ENCODE measurements around the gene NOMO2.
"Not testable (repeated sequence)": the region's sequence is repeated elsewhere in the genome, so short reads cannot be mapped to it uniquely, and the experiment has no call there.

Gene NOMO2

DNA sequence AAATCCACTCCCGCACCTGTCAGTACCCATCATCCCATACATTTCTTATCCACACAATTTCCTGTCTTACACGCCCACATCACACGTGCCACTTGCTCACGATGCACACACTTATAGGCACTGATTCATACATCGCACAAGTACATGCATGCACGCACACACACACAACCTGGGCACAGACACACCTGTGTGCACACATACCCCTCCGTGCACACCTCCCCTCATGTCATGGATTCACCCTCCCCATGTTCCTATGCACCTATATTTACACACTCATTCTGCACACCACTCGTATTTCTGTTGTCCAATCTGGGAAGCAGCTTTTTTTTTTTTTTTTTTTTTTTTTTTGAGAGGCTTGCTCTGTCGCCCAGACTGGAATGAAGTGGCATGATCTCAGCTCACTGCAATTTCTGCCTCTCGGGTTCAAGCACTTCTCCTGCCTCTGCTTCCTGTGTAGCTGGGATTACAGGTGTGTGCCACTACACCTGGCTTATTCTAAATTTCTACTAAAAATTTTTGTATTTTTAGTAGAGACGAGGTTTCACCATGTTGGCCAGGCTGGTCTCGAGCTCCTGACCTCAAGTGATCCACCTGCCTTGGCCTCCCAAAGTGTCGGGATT, 13.5 kb upstream of the NOMO2 start:
- not testable (repeated sequence) for H3K27me3 ChIP-seq (ENCODE audit: control insufficient read depth, insufficient read depth, low read length); H3K4me2 ChIP-seq (ENCODE audit: low read length); H3K4me1 ChIP-seq; H2AFZ ChIP-seq; H3K4me3 ChIP-seq (ENCODE audit: low read depth, low read length); H3K9me3 ChIP-seq (ENCODE audit: control insufficient read depth, low read length); H3K79me2 ChIP-seq; H3K9ac ChIP-seq; H3K36me3 ChIP-seq (ENCODE audit: control insufficient read depth, insufficient read depth, low read length); H3K27ac ChIP-seq

DNA sequence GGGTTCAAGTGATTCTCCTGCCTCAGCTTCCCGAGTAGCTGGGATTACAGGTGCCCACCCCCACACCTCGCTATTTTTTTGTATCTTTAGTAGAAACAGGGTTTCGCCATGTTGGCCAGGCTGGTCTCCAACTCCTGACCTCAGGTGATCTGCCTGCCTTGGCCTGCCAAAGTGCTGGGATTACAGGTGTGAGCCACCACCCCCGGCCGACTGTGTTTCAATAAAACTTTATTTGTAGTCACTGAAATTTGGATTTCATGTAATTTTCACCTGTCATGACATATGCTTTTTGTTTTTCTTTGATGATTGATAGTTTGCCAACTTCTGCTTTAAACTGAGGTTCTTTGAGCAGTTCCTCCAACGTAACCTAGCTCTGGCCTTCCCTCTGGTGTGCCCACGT, 12.0 kb upstream of the NOMO2 start:
- H3K4me3 ChIP-seq (ENCODE audit: low read depth, low read length); H3K79me2 ChIP-seq: not testable (repeated sequence)

DNA sequence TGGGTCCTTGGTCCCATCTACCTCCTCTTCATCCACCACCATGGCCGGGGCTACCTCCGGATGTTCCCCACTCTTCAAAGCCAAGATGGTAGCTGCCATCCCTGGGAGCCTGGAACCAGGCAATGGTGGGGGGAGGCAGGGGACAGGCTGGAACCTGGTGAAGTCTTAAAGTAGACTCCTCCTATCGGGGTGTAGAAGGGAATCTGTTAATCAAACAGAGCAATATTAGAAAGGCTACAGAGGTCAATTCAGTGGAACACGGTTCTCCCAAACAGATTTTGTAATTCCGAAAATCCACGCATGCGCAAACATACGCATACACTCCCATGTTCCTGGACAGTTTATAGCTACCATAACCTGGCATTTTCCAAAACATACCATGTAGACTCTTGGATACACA, 11.1 kb upstream of the NOMO2 start:
- H3K79me2 ChIP-seq; H3K9me3 ChIP-seq (ENCODE audit: control insufficient read depth, low read length); H3K36me3 ChIP-seq (ENCODE audit: control insufficient read depth, insufficient read depth, low read length); H2AFZ ChIP-seq; H3K4me2 ChIP-seq (ENCODE audit: low read length); H3K27ac ChIP-seq; H3K4me1 ChIP-seq; H3K9ac ChIP-seq; H3K4me3 ChIP-seq (ENCODE audit: low read depth, low read length); H3K27me3 ChIP-seq (ENCODE audit: control insufficient read depth, insufficient read depth, low read length): not testable (repeated sequence)

More for the DNA sequence above, 12.0 kb upstream of the NOMO2 start:
- H3K27ac ChIP-seq; H3K27me3 ChIP-seq (ENCODE audit: control insufficient read depth, insufficient read depth, low read length); H3K4me1 ChIP-seq; H3K4me2 ChIP-seq (ENCODE audit: low read length); H3K36me3 ChIP-seq (ENCODE audit: control insufficient read depth, insufficient read depth, low read length); H2AFZ ChIP-seq; H3K9ac ChIP-seq; H3K9me3 ChIP-seq (ENCODE audit: control insufficient read depth, low read length): not testable (repeated sequence)

DNA sequence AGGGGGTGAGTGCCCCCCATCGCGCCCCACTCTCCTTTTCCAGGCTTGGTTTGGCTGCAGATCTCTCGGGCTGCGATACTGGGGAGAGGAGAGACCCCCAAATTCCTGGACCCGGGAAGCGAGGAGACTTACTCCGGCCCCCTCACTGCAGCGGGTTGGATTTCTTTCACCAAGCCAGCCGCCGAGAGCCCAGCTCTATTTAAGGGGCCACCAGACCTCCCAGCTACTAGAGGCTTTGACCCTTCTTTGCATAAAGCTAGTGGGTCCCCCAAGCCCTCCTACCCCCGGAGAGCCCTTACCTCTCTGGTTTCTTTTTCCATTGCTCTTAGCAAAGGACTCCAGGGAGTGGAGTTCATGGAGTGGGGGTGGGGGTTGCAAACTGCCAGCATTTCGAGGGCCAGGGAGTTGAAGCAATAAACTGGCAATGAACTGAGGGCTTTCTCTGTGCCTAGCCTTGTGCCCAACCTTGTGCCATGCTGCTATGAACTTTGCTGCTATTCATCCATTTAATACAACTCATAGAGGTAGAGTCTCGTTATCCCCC, 9.5 kb upstream of the NOMO2 start:
- not testable (repeated sequence) for H3K27me3 ChIP-seq (ENCODE audit: control insufficient read depth, insufficient read depth, low read length); H3K79me2 ChIP-seq; H3K9me3 ChIP-seq (ENCODE audit: control insufficient read depth, low read length); H3K4me3 ChIP-seq (ENCODE audit: low read depth, low read length); H3K36me3 ChIP-seq (ENCODE audit: control insufficient read depth, insufficient read depth, low read length); H3K9ac ChIP-seq; H3K27ac ChIP-seq; H3K4me1 ChIP-seq; H3K4me2 ChIP-seq (ENCODE audit: low read length)
- H2AFZ ChIP-seq = peak overlapping the region; percentile 74

DNA sequence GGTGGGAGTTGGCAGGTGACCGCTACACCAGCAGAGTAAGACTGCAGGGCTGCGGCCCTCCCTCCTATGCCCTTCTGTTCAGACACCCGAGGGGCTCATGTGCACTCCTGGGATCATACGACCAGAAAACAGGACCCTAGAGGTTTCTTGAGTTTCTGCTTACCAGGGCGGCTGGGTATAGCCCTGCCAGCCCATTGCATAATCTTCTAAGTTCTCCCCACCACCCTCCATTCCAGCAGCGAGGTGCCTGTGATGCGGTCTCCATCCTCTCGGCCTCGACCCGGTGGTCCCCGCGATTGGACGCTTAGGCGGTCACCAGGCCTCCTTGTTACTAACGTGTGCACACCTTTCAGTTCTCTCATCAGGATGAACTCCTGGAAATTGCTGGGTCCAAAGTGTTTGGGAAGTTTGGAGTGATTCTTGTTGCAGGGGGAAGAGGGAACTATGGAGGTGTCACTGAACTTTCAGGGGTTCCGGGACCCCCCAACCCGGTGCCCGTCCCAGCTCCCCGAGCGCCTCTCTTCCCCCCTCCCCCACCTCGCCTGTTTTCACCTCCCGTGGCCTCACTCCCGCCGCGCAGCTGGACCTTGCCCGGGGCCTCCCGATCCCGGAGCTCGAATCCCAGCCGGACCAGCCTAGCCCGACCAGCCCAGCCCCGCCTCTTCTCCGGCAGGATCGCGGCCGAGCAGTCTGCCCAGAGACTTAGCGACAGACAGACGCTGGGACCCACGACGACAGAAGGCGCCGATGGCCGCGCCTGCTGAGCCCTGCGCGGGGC, 8.8 kb upstream of the NOMO2 start:
- not testable (repeated sequence) for H3K27ac ChIP-seq; H3K9me3 ChIP-seq (ENCODE audit: control insufficient read depth, low read length); H3K4me1 ChIP-seq; H3K79me2 ChIP-seq; H3K4me2 ChIP-seq (ENCODE audit: low read length); H3K9ac ChIP-seq; H3K4me3 ChIP-seq (ENCODE audit: low read depth, low read length); H3K36me3 ChIP-seq (ENCODE audit: control insufficient read depth, insufficient read depth, low read length); H3K27me3 ChIP-seq (ENCODE audit: control insufficient read depth, insufficient read depth, low read length)
- H2AFZ ChIP-seq = peak overlapping the region; percentile 78

DNA sequence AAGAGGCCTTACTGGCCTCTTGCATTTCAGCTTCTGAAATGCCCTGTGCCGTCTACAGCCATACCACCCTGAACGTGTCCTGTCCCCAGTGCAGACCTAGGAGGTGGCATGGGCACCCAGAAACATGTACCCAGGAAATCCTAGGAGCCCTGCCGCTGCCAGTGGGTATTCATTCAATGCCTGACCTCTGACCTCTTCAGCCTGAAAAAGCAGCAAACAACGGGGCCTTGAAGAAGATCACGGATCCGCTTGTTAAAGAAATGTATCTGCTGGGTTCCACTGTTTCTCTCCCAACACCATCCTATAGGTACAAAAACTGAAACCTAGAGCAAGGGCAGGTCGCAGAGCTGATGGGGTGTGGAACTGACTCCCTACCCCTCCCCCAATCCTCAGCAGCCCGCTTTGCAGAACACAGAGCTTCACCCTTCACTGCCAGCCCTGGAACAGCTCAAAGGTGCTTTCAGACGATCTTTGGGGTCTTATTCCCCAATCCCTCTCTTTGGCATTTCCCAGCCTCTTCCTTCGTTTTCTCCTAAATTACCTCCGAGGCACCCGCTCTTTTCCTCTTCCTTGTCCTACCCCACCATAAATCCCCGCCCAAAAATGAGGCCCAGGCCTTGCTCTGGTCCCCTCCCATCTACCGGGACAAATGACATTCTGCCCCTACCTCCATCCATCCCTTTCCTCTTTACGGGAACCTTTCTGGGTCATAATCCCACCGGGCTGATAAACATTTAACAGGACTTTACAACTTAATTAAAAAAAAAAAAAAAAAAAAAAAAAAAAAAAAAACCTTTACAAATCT, 1.3 kb downstream of the NOMO2 start:
- not testable (repeated sequence) for H3K4me2 ChIP-seq (ENCODE audit: low read length); H3K36me3 ChIP-seq (ENCODE audit: control insufficient read depth, insufficient read depth, low read length); H3K9ac ChIP-seq; H2AFZ ChIP-seq; H3K4me1 ChIP-seq; H3K27ac ChIP-seq; H3K9me3 ChIP-seq (ENCODE audit: control insufficient read depth, low read length); H3K79me2 ChIP-seq; H3K4me3 ChIP-seq (ENCODE audit: low read depth, low read length); H3K27me3 ChIP-seq (ENCODE audit: control insufficient read depth, insufficient read depth, low read length)

DNA sequence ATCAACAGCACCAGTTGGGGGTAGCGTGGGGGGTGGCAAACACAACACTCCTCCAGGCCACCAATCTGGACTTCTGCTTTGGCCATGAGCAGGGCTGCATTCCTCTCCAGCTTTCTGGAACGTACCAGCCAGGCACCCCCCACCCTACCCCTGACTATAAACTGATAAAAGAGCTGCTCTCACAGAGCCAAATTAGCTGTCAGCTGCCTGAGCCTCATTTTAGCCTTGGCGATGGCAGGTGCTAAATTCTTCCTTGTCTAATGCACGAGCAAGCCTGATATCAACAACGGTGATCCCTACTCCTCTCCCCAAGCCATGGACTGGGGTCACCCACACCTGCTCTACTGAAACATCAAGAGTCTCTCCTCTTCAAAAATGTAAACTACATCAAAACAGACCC, 8.2 kb downstream of the NOMO2 start:
- H3K9ac ChIP-seq; H2AFZ ChIP-seq; H3K27me3 ChIP-seq (ENCODE audit: control insufficient read depth, insufficient read depth, low read length); H3K4me2 ChIP-seq (ENCODE audit: low read length); H3K36me3 ChIP-seq (ENCODE audit: control insufficient read depth, insufficient read depth, low read length); H3K9me3 ChIP-seq (ENCODE audit: control insufficient read depth, low read length); H3K4me1 ChIP-seq; H3K4me3 ChIP-seq (ENCODE audit: low read depth, low read length); H3K27ac ChIP-seq; H3K79me2 ChIP-seq: not testable (repeated sequence)

DNA sequence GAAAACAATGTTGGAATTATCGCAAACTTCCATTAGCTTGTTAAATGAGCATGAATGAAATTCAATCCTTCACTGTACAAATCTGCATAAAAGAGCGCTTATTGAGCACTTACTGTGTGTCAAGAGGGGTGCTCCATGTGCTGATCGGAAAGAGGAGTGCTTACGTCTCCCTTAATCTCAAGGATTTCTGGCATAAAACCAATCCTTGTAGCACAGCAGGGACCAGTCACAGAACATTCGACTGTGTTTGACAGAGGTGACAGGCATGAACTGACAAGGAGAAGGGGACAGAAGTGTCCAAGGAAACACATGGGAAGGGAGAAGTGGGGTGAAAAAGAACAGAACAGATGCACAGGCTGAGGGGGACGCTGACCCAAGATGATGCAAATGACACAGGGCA, 14.5 kb downstream of the NOMO2 start:
- H3K27ac ChIP-seq = not testable (repeated sequence)

DNA sequence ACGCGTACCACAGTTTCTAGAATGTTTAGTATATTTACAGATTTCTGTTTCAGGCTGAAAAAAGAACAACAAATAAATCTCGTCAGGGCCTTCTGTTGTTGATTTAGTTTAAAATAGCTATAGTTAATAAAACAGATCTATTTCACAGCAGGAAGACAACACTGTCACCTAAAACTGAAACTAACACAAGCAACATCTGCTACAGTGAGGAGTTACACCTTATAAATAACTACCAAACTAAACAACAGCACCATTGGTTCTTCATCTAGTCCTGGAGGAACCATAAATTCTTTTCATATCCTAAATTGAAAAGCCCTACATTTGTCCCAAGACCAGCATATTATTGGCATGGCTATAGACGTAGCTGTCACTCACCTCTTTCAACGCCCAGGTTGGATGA, 15.0 kb downstream of the NOMO2 start:
- not testable (repeated sequence) for H3K36me3 ChIP-seq (ENCODE audit: control insufficient read depth, insufficient read depth, low read length); H3K9ac ChIP-seq; H3K27me3 ChIP-seq (ENCODE audit: control insufficient read depth, insufficient read depth, low read length); H3K4me2 ChIP-seq (ENCODE audit: low read length); H2AFZ ChIP-seq; H3K4me1 ChIP-seq; H3K9me3 ChIP-seq (ENCODE audit: control insufficient read depth, low read length); H3K79me2 ChIP-seq; H3K4me3 ChIP-seq (ENCODE audit: low read depth, low read length); H3K27ac ChIP-seq

More for the DNA sequence above, 14.5 kb downstream of the NOMO2 start:
- not testable (repeated sequence) for H3K9me3 ChIP-seq (ENCODE audit: control insufficient read depth, low read length); H3K79me2 ChIP-seq; H3K4me1 ChIP-seq; H3K4me3 ChIP-seq (ENCODE audit: low read depth, low read length); H3K9ac ChIP-seq; H3K4me2 ChIP-seq (ENCODE audit: low read length); H3K36me3 ChIP-seq (ENCODE audit: control insufficient read depth, insufficient read depth, low read length); H3K27me3 ChIP-seq (ENCODE audit: control insufficient read depth, insufficient read depth, low read length); H2AFZ ChIP-seq

DNA sequence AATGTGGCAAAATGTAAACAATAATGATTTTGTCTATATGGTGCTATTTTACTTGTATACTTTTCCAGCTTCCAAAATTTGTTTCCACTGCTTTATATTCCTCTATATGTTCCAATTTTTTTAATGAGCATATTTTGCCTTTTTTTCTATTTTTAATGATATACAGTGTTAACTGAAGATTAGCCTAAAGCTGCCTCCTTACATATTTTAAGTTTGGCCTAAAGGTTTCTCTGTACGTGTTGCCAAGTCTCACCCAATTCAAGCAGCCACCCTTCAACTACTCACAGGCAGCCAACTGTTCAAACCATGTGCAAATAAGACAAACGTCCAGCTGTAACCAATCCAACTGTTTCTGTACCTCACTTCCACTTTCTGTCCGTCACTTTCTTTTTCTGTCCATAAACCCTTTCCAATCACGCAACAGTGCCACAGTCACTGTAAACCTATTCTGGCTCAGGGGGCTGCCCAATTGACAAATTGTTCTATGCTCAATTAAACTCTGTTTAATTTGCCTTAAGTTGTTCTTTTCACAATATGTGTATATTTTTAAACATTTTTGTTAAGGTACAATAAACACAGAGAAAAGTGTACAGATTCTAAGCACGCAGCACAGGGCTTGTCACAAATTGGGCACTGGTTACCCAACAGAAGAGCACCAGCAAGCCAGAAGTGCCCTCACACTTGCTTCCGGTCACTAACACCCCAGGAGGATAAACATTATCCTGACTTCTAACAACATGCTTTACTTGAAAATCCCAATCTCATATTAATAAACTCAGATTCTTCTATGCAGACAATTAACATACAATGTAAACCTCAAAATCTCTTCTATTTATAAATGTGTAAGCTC, 17.4 kb downstream of the NOMO2 start:
- H3K27me3 ChIP-seq (ENCODE audit: control insufficient read depth, insufficient read depth, low read length); H2AFZ ChIP-seq; H3K4me2 ChIP-seq (ENCODE audit: low read length); H3K79me2 ChIP-seq; H3K9ac ChIP-seq; H3K9me3 ChIP-seq (ENCODE audit: control insufficient read depth, low read length); H3K4me3 ChIP-seq (ENCODE audit: low read depth, low read length); H3K27ac ChIP-seq; H3K4me1 ChIP-seq; H3K36me3 ChIP-seq (ENCODE audit: control insufficient read depth, insufficient read depth, low read length): not testable (repeated sequence)

Measured in parathyroid adenoma (tissue), 2 donors.